HG03354 (cell line): Measurements from ENCODE around the gene PLXNA4.

ENCODE experiments used
- ATAC-seq: cut with Tn5 transposase; IDR thresholded peaks from one replicate; pipeline ENCODE4 v1.9.1; 2021; ENCODE audit warnings: mild to moderate bottlenecking; ENCODE audit not compliant: unreplicated experiment, poor library complexity, severe bottlenecking

The PLXNA4 gene

DNA sequence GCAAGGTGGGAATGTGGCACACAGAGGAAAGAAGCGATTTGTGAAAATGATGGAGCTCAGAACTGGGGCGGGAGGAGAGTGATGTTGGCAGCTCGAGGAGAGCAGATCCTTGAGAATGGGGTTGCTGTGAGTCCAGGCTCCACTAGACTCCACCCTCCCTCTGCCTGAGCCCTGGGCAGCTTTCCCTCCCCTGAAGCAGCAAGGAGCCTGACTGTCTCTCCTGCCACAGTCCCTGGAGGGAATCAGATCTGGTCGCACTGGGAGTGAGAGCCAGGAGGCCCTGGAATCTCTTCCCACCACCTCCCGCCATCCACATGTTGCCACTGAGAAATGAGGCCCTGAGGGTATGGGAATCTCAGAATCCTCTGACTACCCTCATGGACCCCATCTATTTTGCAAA is 362.7 kb downstream of the PLXNA4 start:
- ATAC-seq = no peak

DNA sequence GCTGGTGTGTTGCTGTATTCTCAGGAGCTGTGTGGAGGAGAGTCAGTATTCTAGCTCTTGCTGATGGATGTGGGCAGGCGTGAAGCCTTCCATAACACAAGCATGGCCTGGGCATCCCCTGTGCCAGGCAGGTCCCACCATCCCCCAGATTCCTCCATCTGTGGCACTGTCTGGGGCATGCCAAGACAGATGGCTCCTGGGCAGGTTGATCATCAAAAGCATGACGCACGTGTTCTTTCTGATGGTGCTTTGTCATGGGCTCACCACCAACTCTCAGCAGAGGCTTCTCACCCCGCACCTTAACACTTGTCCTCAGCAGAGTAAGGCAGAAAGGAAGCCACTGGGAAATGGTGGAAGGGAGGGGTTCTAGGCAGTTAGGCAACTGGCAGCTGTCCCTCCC is 364.3 kb downstream of the PLXNA4 start:
- no peak for ATAC-seq

DNA sequence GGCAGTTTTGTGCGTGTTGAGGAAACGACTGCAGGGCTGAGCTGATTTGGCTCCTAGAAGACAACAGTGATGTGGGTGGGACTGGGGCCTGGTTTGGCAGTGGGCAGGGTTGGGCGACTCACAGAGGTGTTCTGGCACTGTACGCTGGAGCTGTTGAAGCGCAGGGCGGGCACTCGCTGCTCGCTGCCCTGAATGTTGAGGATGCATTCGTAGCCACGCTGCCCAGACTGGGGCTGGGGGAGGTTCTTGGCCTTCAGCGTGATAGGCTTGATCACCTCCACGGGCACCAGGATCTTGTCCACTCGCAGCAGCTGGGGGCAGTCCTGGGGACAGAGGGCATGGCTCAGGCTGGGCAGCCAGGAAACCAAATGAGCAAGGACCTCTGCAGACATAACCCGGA is 365.4 kb downstream of the PLXNA4 start:
- ATAC-seq = no peak

DNA sequence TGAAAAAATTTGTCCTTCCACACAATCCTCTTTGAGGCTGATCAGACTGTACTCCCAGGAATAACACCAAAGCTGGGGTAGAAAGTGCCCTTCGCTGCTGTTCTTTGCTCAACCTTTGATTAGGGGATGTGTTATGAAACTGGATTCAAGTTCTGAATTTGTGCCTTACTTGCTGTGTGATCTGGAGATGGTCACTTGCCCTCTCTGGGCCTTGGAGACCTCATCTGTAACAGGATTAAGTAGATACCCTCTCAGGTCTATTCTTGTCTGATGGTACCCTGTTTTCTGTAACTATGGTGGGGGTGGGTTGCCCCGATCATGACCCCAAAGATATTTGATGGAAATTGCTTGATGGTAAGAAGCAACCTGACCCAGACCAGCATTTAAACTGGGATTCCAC is 368.5 kb downstream of the PLXNA4 start:
- ATAC-seq = no peak

- no peak for ATAC-seq
Measured at GRCh38 chr7:132207211-132207610, 369.1 kb downstream of the PLXNA4 start.

DNA sequence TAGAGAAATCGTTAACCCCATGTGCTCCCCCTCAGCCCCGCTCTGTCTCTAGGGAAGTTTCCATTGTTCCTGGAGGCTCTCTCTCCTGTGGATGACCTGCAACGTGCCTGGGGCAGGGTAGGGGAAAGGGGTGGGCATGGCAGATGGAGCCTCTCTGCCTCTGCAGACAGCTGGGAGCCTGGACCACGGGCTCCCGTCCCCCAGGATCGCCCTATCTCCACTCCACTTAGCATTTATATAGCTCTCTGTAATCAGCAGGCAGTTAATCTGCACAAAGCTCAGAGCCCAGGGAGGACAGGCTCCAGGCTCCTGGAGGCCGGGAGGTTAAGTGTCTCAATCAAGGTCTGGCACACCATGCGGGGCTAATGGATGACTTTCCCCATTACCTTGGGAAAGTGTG is 369.7 kb downstream of the PLXNA4 start:
- ATAC-seq = no peak

GRCh38 chr7:132205509-132205908 is 370.8 kb downstream of the PLXNA4 start:
- no peak for ATAC-seq

- ATAC-seq = no peak
Measured at GRCh38 chr7:132203021-132203420, 373.2 kb downstream of the PLXNA4 start.

DNA sequence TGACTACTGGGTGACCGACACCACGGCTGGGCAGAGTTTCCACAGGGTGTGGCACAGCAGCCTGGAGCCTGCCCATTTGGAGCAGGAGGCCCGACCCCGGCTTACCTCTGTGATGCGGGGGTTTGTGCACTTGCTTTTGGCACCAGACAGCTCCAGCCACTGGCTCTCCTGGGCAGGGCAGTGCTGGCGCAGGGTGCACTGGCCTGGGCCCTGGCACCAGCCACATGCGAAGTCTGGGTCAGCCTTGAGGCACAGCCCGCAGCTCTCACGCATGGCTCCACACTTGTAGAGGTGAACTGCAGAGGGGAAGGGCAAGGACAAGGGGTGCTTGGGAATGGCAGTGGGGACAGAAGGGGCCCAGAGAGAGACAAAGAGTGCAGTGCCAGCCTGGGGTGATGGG is 373.7 kb downstream of the PLXNA4 start:
- no peak for ATAC-seq

DNA sequence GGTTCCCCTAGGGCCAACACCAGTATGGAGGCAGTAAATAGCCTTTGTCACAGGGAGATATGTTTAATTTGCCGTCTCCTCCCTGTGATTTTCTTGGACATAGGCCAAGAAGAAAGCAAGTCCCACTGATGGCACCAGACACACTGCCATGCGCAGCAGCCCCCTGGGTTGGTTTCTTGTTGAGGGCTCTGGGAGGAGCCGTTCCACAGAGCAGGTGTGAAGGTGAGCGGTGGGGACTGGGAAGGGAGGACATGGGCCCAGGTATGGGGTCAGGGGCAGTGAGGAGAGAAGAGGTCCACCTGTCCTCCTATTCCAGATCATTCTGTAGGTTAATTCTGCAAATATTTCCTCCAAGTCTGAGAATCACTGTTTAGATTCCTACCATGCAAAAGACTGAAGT is 376.1 kb downstream of the PLXNA4 start:
- ATAC-seq = no peak

DNA sequence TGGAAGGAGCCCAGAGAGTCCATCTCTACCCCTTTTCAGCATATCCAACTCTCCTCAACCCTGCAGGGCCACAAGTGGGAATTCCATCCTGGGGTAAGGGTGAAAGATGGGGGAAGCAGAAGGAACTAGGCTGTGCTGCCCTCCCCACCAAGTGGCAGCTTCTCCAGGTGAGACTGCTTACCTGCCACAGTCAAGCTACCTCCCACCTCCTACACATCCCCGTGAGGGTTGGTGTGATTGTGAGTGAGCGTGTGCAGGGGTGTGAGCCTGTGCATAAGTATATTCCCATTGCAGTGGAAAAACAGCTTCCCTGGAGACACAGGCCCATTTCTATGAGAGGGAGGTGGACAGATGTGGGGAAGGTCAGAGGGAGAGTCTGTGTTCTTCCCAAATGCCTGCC is 376.6 kb downstream of the PLXNA4 start:
- ATAC-seq = no peak

DNA sequence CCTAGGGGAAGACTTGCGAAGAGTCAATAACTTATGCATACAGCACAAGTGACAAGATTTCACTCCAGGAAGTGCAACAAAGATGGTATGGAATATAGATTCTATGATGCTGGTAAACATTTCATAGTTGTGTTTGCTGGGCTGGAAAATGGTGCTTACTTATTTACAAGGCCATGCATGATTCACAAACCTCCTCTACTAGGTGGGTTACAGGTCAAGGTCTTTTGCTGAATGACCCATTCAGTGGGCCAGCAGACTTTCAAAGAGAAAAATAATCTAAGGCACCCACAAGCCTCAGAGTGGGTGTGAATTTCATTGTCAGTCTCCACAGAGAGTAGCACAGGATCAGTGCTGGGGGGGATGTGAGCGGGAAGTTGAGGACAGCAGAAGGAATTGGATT is 378.5 kb downstream of the PLXNA4 start:
- no peak for ATAC-seq

- no peak for ATAC-seq
Measured at GRCh38 chr7:132193898-132194297, 382.4 kb downstream of the PLXNA4 start.

- no peak for ATAC-seq
Measured at GRCh38 chr7:132192809-132193208, 383.5 kb downstream of the PLXNA4 start.

- no peak for ATAC-seq
Measured at GRCh38 chr7:132191418-132191817, 384.9 kb downstream of the PLXNA4 start.

GRCh38 chr7:132190683-132191082 is 385.6 kb downstream of the PLXNA4 start:
- no peak for ATAC-seq

DNA sequence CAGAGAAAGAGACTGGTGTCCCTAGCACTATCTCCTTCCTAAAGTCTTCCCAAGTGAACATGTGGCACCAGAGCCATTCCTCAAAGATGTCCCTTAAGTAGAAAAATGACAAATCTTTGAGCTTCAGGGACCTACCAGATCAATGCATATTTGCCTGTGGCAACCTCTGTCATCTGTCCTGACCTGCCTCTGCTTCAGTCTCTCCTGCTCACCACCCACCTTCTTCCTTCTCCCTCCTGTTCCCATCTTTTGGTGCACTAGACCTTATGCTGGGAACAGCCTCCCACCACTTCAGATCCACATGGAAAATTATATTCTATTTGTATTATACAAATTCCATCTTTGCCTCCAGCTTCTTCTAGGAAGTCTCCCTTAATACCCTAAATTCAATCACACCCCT is 386.4 kb downstream of the PLXNA4 start:
- no peak for ATAC-seq

DNA sequence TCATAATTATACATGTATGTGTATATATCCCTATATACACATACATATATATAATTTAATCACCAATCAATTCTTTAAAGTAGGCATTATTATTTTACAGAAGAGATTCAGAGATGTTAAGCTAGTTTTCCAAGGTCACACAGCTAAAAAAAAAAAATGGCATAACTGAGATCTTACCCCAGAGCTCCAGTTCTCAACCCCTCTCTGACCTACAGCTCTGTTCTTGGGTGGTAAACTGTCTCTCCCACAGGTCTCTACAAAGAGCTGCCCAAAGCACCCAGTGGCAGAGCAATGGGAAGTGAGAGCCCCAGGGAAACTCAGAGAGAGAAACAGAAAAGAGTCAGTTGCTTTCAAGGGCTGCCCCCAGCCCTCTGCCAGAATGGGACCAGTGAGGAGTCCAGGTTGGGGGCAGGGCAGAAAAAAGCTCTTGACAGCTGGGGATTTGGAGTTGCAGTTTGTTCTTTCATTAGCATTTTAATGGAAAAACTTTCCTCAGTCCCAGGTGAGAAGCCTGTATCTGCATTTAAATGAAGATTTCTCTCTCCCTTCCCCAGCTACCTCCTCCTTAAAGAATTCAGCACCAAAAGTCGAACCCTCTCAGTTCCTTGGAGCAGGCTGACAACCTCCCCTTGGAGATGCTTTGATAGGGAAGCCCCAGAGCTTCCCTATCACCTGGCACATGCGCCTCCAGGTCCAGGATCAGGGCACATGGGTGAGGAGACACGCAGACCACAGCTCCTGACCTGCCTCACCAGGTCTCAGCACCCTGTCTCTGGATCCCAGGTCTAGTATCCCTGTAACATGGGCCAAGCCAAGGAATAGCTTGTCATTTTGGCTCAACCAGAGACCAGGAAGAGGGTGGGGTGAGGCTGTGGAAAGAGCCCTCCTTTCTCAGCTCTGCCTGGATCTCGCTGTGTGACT is 388.1 kb downstream of the PLXNA4 start:
- ATAC-seq = no peak

- no peak for ATAC-seq
Measured at GRCh38 chr7:132187391-132187790, 388.9 kb downstream of the PLXNA4 start.

DNA sequence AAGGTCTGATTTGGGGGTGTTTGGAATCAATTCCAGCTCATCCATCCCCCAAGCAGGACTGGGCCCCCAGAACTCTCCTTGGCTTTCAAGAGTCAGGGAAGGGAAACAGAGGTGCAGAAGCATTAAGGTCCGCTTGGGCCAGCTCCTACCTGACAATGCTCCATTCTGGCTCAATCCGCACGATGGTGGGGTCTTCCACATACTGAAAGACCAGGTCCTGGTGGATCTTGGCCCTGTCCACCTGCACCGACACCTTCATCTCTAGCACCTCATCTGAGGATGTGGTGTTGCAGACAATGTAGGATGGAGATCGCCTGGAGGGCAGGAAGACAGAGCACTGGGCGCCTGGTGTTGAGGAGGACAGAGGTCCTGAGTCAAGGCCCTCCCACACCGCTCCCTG is 391.1 kb downstream of the PLXNA4 start:
- no peak for ATAC-seq

- ATAC-seq = no peak
Measured at GRCh38 chr7:132183781-132184380, 392.4 kb downstream of the PLXNA4 start.
